ENCODE data around the gene NADK.
A peak's percentile ranks its signal among the peaks of the same experiment; 100 is the strongest.

Gene NADK

GRCh38 chr1:1794999-1795398 lies 16.7 kb upstream of the NADK start:
- DNase-seq = no peak
- Histone ChIP-seq H3K79me1 (replicated peaks; ENCODE audit: low read length, poor library complexity, severe bottlenecking) (peaks cover 15% of the 10 kb centered on the region), H3K4me3 (ENCODE audit: insufficient read depth in 1 of 2, low read depth in 1 of 2, low read length in 2 of 2) (no peak overlapping the region), H3K9me3 (ENCODE audit: control insufficient read depth, low read length) (no peaks in the 10 kb centered on the region), H2AK5ac (ENCODE audit: low read length, severe bottlenecking) (no peak overlapping the region), H3K4me1 (ENCODE audit: control insufficient read depth, insufficient read depth, low read depth, low read length) (peaks cover 7% of the 10 kb centered on the region), H2BK120ac (ENCODE audit: low read depth, low read length) (no peak overlapping the region), H2BK5ac (ENCODE audit: low read depth, low read length, poor library complexity, severe bottlenecking) (no peak overlapping the region), H3K23ac (ENCODE audit: low read length in 2 of 2) (no peak overlapping the region), H2AFZ (ENCODE audit: low read depth, low read length) (no peak overlapping the region), H2BK15ac (ENCODE audit: low read depth, poor library complexity, severe bottlenecking) (no peak overlapping the region), H3K14ac (ENCODE audit: low read length in 2 of 2) (no peak overlapping the region), H3K4me2 (ENCODE audit: low read length, poor library complexity, severe bottlenecking) (no peak overlapping the region), H3K9ac (ENCODE audit: low read length) (no peak overlapping the region), H2BK12ac (ENCODE audit: low read length in 2 of 2) (no peak overlapping the region), H3K18ac (ENCODE audit: low read depth in 1 of 2, low read length in 2 of 2) (no peak overlapping the region), H3K4ac (ENCODE audit: low read depth in 1 of 2, low read length in 2 of 2) (no peak overlapping the region), H3K27me3 (ENCODE audit: control insufficient read depth in 1 of 2, insufficient read depth in 1 of 2, low read length in 2 of 2) (no peaks in the 10 kb centered on the region), H4K91ac (ENCODE audit: low read length) (no peak overlapping the region), H3K27ac (ENCODE audit: low read length, poor library complexity, severe bottlenecking) (no peak overlapping the region), H3K36me3 (ENCODE audit: control insufficient read depth in 1 of 2, insufficient read depth in 2 of 2, low read depth in 1 of 2, low read length in 2 of 2) (peaks cover 75 to 89% of the 10 kb centered on the region in 2 experiments), H4K8ac (ENCODE audit: low read length) (no peak overlapping the region)
- WGBS = 96% methylated on average over 10 of the region's 10 CpGs

DNA sequence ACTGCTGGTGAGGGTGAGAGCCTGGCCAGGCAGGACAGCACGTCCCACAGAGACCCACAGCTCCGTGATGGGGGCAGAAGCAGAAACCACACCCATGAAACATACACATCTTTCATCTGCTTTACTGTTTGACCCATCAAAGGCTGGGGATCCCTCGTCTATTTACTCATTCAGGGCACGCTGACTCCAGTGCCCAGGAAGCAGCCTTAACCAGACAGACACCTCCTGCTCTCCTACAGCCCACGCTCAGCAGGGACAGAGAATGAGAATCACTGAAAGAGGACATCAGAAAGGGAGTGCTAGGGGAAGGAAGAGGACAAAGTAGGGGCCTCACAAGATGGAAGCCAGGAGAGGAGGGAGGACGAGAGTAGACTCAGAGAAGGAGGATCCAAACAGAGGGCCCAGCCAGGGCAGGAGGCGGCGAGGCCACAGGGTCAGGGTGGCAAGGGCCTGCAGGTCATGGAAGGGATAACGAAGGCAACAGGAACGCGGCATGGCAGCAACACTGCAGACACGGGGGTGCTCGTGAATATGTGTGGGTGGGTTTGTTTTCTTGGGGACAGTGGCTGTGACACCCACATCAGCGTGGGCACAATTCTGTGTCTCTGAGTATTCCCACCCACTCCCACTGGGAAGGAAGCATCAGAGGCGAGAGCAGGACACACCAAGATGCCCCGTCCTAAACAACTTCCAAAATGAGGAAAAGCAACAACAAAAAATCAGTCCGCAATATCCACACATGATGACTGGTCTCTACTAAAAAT lies 15.4 kb upstream of the NADK start:
- Histone ChIP-seq H3K14ac (ENCODE audit: low read length in 2 of 2) (no peak overlapping the region), H3K4me1 (ENCODE audit: control insufficient read depth, insufficient read depth, low read depth, low read length) (peaks cover 3% of the 10 kb centered on the region), H4K91ac (ENCODE audit: low read length) (no peak overlapping the region), H3K36me3 (ENCODE audit: control insufficient read depth in 1 of 2, insufficient read depth in 2 of 2, low read depth in 1 of 2, low read length in 2 of 2) (peaks cover 82 to 90% of the 10 kb centered on the region in 2 experiments), H3K79me1 (replicated peaks; ENCODE audit: low read length, poor library complexity, severe bottlenecking) (peaks cover 19% of the 10 kb centered on the region), H3K4me2 (ENCODE audit: low read length, poor library complexity, severe bottlenecking) (no peak overlapping the region), H3K4me3 (ENCODE audit: insufficient read depth in 1 of 2, low read depth in 1 of 2, low read length in 2 of 2) (no peak overlapping the region), H3K9me3 (ENCODE audit: control insufficient read depth, low read length) (no peaks in the 10 kb centered on the region), H3K18ac (ENCODE audit: low read depth in 1 of 2, low read length in 2 of 2) (no peak overlapping the region), H3K4ac (ENCODE audit: low read depth in 1 of 2, low read length in 2 of 2) (no peak overlapping the region), H2AFZ (ENCODE audit: low read depth, low read length) (no peak overlapping the region), H3K27me3 (ENCODE audit: control insufficient read depth in 1 of 2, insufficient read depth in 1 of 2, low read length in 2 of 2) (no peaks in the 10 kb centered on the region), H2BK5ac (ENCODE audit: low read depth, low read length, poor library complexity, severe bottlenecking) (no peak overlapping the region), H4K8ac (ENCODE audit: low read length) (no peak overlapping the region), H2BK12ac (ENCODE audit: low read length in 2 of 2) (no peak overlapping the region), H2BK120ac (ENCODE audit: low read depth, low read length) (no peak overlapping the region), H3K9ac (ENCODE audit: low read length) (no peak overlapping the region), H3K27ac (ENCODE audit: low read length, poor library complexity, severe bottlenecking) (no peak overlapping the region), H2AK5ac (ENCODE audit: low read length, severe bottlenecking) (no peak overlapping the region), H3K23ac (ENCODE audit: low read length in 2 of 2) (no peak overlapping the region), H2BK15ac (ENCODE audit: low read depth, poor library complexity, severe bottlenecking) (no peak overlapping the region)
- no peak for DNase-seq
- 98% methylated on average over 15 of the region's 17 CpGs for WGBS

DNA sequence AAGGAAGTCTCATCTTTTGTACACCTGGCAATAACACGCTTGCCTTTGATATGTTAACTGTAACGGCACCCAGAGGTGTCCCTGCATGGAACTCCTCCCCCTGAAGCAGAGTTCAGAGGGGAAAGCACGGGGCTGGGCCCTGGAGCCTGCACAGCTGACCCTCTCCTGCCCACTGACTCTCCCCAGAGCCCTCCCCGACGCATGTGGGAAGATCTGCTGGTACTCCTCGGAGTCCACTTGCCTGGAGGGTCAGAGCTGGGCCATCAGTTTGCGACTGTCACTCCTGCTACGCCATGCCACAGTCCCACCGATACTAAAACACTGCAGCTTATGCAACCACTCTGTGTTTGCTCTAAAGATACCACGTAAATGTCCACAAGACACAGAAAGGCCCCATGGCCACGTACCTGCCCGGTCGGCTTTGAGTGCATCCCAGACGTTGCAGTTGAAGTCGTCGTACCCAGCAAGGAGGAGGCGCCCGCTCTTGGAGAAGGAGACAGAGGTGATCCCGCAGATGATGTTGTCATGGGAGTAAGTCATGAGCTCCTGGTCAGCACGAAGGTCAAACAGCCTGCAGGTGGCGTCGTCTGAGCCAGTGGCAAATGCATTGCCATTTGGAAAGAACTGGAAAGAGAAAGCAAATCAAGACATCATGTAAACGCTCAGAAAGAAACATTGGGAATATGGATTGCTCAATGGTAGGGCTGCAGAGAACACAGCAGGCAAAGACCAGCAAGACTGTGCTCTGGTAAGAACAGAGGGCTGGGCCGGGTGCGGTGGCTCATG lies 10.6 kb upstream of the NADK start:
- no peak overlapping the region for H3K14ac ChIP-seq (ENCODE audit: low read length in 2 of 2)
- peak overlapping the region; percentile 37 for H3K9ac ChIP-seq (ENCODE audit: low read length)
- no peak overlapping the region for H3K4me3 ChIP-seq (ENCODE audit: insufficient read depth in 1 of 2, low read depth in 1 of 2, low read length in 2 of 2)
- no peaks in the 10 kb centered on the region for H3K27me3 ChIP-seq (ENCODE audit: control insufficient read depth in 1 of 2, insufficient read depth in 1 of 2, low read length in 2 of 2)
- no peak overlapping the region for H2AK5ac ChIP-seq (ENCODE audit: low read length, severe bottlenecking)
- H2BK5ac ChIP-seq (ENCODE audit: low read depth, low read length, poor library complexity, severe bottlenecking) = no peak overlapping the region
- H4K8ac ChIP-seq (ENCODE audit: low read length) = no peak overlapping the region
- no peak overlapping the region for H3K4ac ChIP-seq (ENCODE audit: low read depth in 1 of 2, low read length in 2 of 2)
- H2BK15ac ChIP-seq (ENCODE audit: low read depth, poor library complexity, severe bottlenecking) = no peak overlapping the region
- H3K36me3 ChIP-seq (ENCODE audit: control insufficient read depth in 1 of 2, insufficient read depth in 2 of 2, low read depth in 1 of 2, low read length in 2 of 2) = peaks cover 81 to 86% of the 10 kb centered on the region in 2 experiments
- no peak overlapping the region for H3K18ac ChIP-seq (ENCODE audit: low read depth in 1 of 2, low read length in 2 of 2)
- peaks cover 19% of the 10 kb centered on the region for H3K79me1 ChIP-seq (replicated peaks; ENCODE audit: low read length, poor library complexity, severe bottlenecking)
- H3K9me3 ChIP-seq (ENCODE audit: control insufficient read depth, low read length) = no peaks in the 10 kb centered on the region
- no peaks in the 10 kb centered on the region for H3K4me1 ChIP-seq (ENCODE audit: control insufficient read depth, insufficient read depth, low read depth, low read length)
- H2AFZ ChIP-seq (ENCODE audit: low read depth, low read length) = no peak overlapping the region
- H3K23ac ChIP-seq (ENCODE audit: low read length in 2 of 2) = no peak overlapping the region
- H4K91ac ChIP-seq (ENCODE audit: low read length) = no peak overlapping the region
- H2BK120ac ChIP-seq (ENCODE audit: low read depth, low read length) = no peak overlapping the region
- H3K4me2 ChIP-seq (ENCODE audit: low read length, poor library complexity, severe bottlenecking) = no peak overlapping the region
- peak; percentile 72 for DNase-seq
- 96% methylated on average over 25 of the region's 25 CpGs for WGBS
- H2BK12ac ChIP-seq (ENCODE audit: low read length in 2 of 2) = no peak overlapping the region
- no peak overlapping the region for H3K27ac ChIP-seq (ENCODE audit: low read length, poor library complexity, severe bottlenecking)

- Histone ChIP-seq H3K18ac (ENCODE audit: low read depth in 1 of 2, low read length in 2 of 2) (no peak overlapping the region), H2AK5ac (ENCODE audit: low read length, severe bottlenecking) (no peak overlapping the region), H4K8ac (ENCODE audit: low read length) (no peak overlapping the region), H4K91ac (ENCODE audit: low read length) (no peak overlapping the region), H3K4me2 (ENCODE audit: low read length, poor library complexity, severe bottlenecking) (no peak overlapping the region), H2BK5ac (ENCODE audit: low read depth, low read length, poor library complexity, severe bottlenecking) (no peak overlapping the region), H3K27me3 (ENCODE audit: control insufficient read depth in 1 of 2, insufficient read depth in 1 of 2, low read length in 2 of 2) (no peaks in the 10 kb centered on the region), H3K4ac (ENCODE audit: low read depth in 1 of 2, low read length in 2 of 2) (no peak overlapping the region), H3K23ac (ENCODE audit: low read length in 2 of 2) (no peak overlapping the region), H3K14ac (ENCODE audit: low read length in 2 of 2) (no peak overlapping the region), H2BK12ac (ENCODE audit: low read length in 2 of 2) (no peak overlapping the region), H3K27ac (ENCODE audit: low read length, poor library complexity, severe bottlenecking) (no peak overlapping the region), H2BK15ac (ENCODE audit: low read depth, poor library complexity, severe bottlenecking) (no peak overlapping the region), H3K36me3 (ENCODE audit: control insufficient read depth in 1 of 2, insufficient read depth in 2 of 2, low read depth in 1 of 2, low read length in 2 of 2) (peaks cover 79 to 81% of the 10 kb centered on the region in 2 experiments), H3K9ac (ENCODE audit: low read length) (peak overlapping the region; percentile 37), H3K4me1 (ENCODE audit: control insufficient read depth, insufficient read depth, low read depth, low read length) (peaks cover 3% of the 10 kb centered on the region), H3K4me3 (ENCODE audit: insufficient read depth in 1 of 2, low read depth in 1 of 2, low read length in 2 of 2) (no peak overlapping the region), H2BK120ac (ENCODE audit: low read depth, low read length) (no peak overlapping the region), H3K79me1 (replicated peaks; ENCODE audit: low read length, poor library complexity, severe bottlenecking) (peaks cover 17% of the 10 kb centered on the region), H3K9me3 (ENCODE audit: control insufficient read depth, low read length) (no peaks in the 10 kb centered on the region), H2AFZ (ENCODE audit: low read depth, low read length) (no peak overlapping the region)
- WGBS = 97% methylated on average over 7 of the region's 7 CpGs
- no peak for DNase-seq
Measured at GRCh38 chr1:1788136-1788535, 9.9 kb upstream of the NADK start.

Data from mesenchymal stem cell (in vitro differentiated cells and primary cell).